Measurements from ENCODE around the gene GORASP1. TPM values are rescaled to one million over a fixed set of nuclear protein-coding genes. Genes with fewer than 3 reads are reported as not detected.

GORASP1 gene
- total and polyA plus RNA-seq, 4 donors: 11.8 to 39.4 (median 19.3) TPM

GRCh38 chr3:39105687-39106063, 1.8 kb downstream of the GORASP1 start:
- TF ChIP-seq CTCF (IDR thresholded peaks at IDR 0.05; ENCODE audit: low read depth, low read length, missing input control) (no peak), MAX (IDR thresholded peaks at IDR 0.05) (no peak), RAD21 (IDR thresholded peaks at IDR 0.05) (no peak), JUND (IDR thresholded peaks at IDR 0.05) (no peak), REST (IDR thresholded peaks at IDR 0.05) (no peak), HNF4A (conservative IDR thresholded peaks at IDR 0.05) (no peak), HNF4G (IDR thresholded peaks at IDR 0.05) (no peak), ZBTB33 (IDR thresholded peaks at IDR 0.05) (no peak), ATF3 (IDR thresholded peaks at IDR 0.05) (no peak), RXRA (IDR thresholded peaks at IDR 0.05) (no peak), NR2F2 (IDR thresholded peaks at IDR 0.05) (no peak), FOXA1 (IDR thresholded peaks at IDR 0.05) (no peak), YY1 (IDR thresholded peaks at IDR 0.05) (no peak)
- peak; percentile 3 for DNase-seq (ENCODE audit: low spot score)
- H3K9ac ChIP-seq (ENCODE audit: low read depth in 1 of 2, low read length in 2 of 2): no peak overlapping the region
- H3K27me3 ChIP-seq (ENCODE audit: control insufficient read depth in 4 of 4, insufficient read depth in 4 of 4, low read length in 3 of 4): no peaks in the 10 kb centered on the region
- H3K36me3 ChIP-seq (ENCODE audit: control insufficient read depth in 4 of 4, insufficient read depth in 3 of 4, low read depth in 1 of 4, low read length in 3 of 4): peaks cover 0 to 4% (median under 1%) of the 10 kb centered on the region in 4 donors
- H3K4me3 ChIP-seq (ENCODE audit: low read depth in 1 of 3, low read length in 3 of 3): no peak overlapping the region
- H3K27ac ChIP-seq (ENCODE audit: low read depth in 1 of 2, low read length in 2 of 2): no peak overlapping the region
- peaks cover 2 to 30% (median 20%) of the 10 kb centered on the region in 4 donors for H3K4me1 ChIP-seq (ENCODE audit: control insufficient read depth in 4 of 4, insufficient read depth in 4 of 4, low read length in 3 of 4)
- no peaks in the 10 kb centered on the region for H3K9me3 ChIP-seq (ENCODE audit: control insufficient read depth in 4 of 4, low read length in 3 of 4)
- WGBS: 86% methylated on average over 3 of the region's 3 CpGs

GRCh38 chr3:39104961-39105686, 2.3 kb downstream of the GORASP1 start:
- no peaks in the 10 kb centered on the region for H3K27me3 ChIP-seq (ENCODE audit: control insufficient read depth in 4 of 4, insufficient read depth in 4 of 4, low read length in 3 of 4)
- no peak overlapping the region for H3K9ac ChIP-seq (ENCODE audit: low read depth in 1 of 2, low read length in 2 of 2)
- 88% methylated on average over 7 of the region's 7 CpGs for WGBS
- peaks cover 2 to 30% (median 20%) of the 10 kb centered on the region in 4 donors for H3K4me1 ChIP-seq (ENCODE audit: control insufficient read depth in 4 of 4, insufficient read depth in 4 of 4, low read length in 3 of 4)
- no peak overlapping the region for H3K4me3 ChIP-seq (ENCODE audit: low read depth in 1 of 3, low read length in 3 of 3)
- H3K36me3 ChIP-seq (ENCODE audit: control insufficient read depth in 4 of 4, insufficient read depth in 3 of 4, low read depth in 1 of 4, low read length in 3 of 4): peaks cover under 1 to 5% (median 3%) of the 10 kb centered on the region in 4 donors
- H3K27ac ChIP-seq (ENCODE audit: low read depth in 1 of 2, low read length in 2 of 2): no peak overlapping the region
- no peak for DNase-seq (ENCODE audit: low spot score)
- H3K9me3 ChIP-seq (ENCODE audit: control insufficient read depth in 4 of 4, low read length in 3 of 4): no peaks in the 10 kb centered on the region
- TF ChIP-seq YY1 (IDR thresholded peaks at IDR 0.05) (no peak), JUND (IDR thresholded peaks at IDR 0.05) (no peak)
